Measurements from ENCODE around the gene NKX6-2.

The NKX6-2 gene

GRCh38 chr10:132813001-132813401 lies 27.1 kb upstream of the NKX6-2 start:
- DNase-seq (ENCODE audit: low read depth): no peak

GRCh38 chr10:132812520-132812919 lies 26.6 kb upstream of the NKX6-2 start:
- no peak for DNase-seq (ENCODE audit: low read depth)

- DNase-seq (ENCODE audit: low read depth): no peak
Observed at GRCh38 chr10:132811891-132812481, 26.0 kb upstream of the NKX6-2 start.

GRCh38 chr10:132810807-132811700 lies 25.1 kb upstream of the NKX6-2 start:
- no peak for DNase-seq (ENCODE audit: low read depth)

- no peak for DNase-seq (ENCODE audit: low read depth)
Observed at GRCh38 chr10:132810141-132810806, 24.3 kb upstream of the NKX6-2 start.

- no peak for DNase-seq (ENCODE audit: low read depth)
Observed at GRCh38 chr10:132809232-132810140, 23.5 kb upstream of the NKX6-2 start.

- DNase-seq (ENCODE audit: low read depth): no peak
Observed at GRCh38 chr10:132808383-132809231, 22.7 kb upstream of the NKX6-2 start.

- DNase-seq (ENCODE audit: low read depth): no peak
Observed at GRCh38 chr10:132807621-132808049, 21.7 kb upstream of the NKX6-2 start.

- no peak for DNase-seq (ENCODE audit: low read depth)
Observed at GRCh38 chr10:132806561-132807003, 20.6 kb upstream of the NKX6-2 start.

GRCh38 chr10:132806110-132806509 lies 20.2 kb upstream of the NKX6-2 start:
- DNase-seq (ENCODE audit: low read depth): no peak

GRCh38 chr10:132805599-132805998 lies 19.7 kb upstream of the NKX6-2 start:
- no peak for DNase-seq (ENCODE audit: low read depth)

- DNase-seq (ENCODE audit: low read depth): no peak
Observed at GRCh38 chr10:132804785-132805426, 19.0 kb upstream of the NKX6-2 start.

GRCh38 chr10:132804287-132804686 lies 18.3 kb upstream of the NKX6-2 start:
- DNase-seq (ENCODE audit: low read depth): no peak

- DNase-seq (ENCODE audit: low read depth): no peak
Observed at GRCh38 chr10:132803416-132804210, 17.7 kb upstream of the NKX6-2 start.

- no peak for DNase-seq (ENCODE audit: low read depth)
Observed at GRCh38 chr10:132802694-132803320, 16.9 kb upstream of the NKX6-2 start.

- DNase-seq (ENCODE audit: low read depth): no peak
Observed at GRCh38 chr10:132802048-132802447, 16.1 kb upstream of the NKX6-2 start.

GRCh38 chr10:132799865-132800264 lies 13.9 kb upstream of the NKX6-2 start:
- DNase-seq (ENCODE audit: low read depth): no peak

- no peak for DNase-seq (ENCODE audit: low read depth)
Observed at GRCh38 chr10:132798876-132799275, 12.9 kb upstream of the NKX6-2 start.

- no peak for DNase-seq (ENCODE audit: low read depth)
Observed at GRCh38 chr10:132798403-132798802, 12.5 kb upstream of the NKX6-2 start.

Data from T follicular helper cell (primary cell).